Tibial artery (tissue), 4 donors: ENCODE results near the gene TRIP12.
"Not testable (repeated sequence)": the region's sequence is repeated elsewhere in the genome, so short reads cannot be mapped to it uniquely, and the experiment has no call there.

Experiments
- DNase-seq, 2 donors: peaks; one replicate each; pipeline ENCODE4 v3.0.0-alpha.2; 2019
- H3K27ac ChIP-seq, 2 donors: fragments of 200-600 bp; sonication (generic) in 1 of 2; 1 replicate in 1 of 2; 2 replicates in 1 of 2; pipeline ENCODE4 v1.5.1; 2018 to 2019; ENCODE audit warnings: mild to moderate bottlenecking in 1 of 2
- H3K27me3 ChIP-seq, 2 donors: fragments of 200-600 bp; sonication (generic) in 1 of 2; one replicate each; pipeline versions ENCODE4 v1.5.1 to v1.6.0; 2016 to 2019
- H3K36me3 ChIP-seq, 3 donors: fragments of 200-600 bp; sonication (generic) in 2 of 3; one replicate each; pipeline ENCODE4 v1.5.1; 2016 to 2019; ENCODE audit warnings: mild to moderate bottlenecking in 2 of 3
- H3K4me1 ChIP-seq, 4 donors: fragments of 200-600 bp; sonication (generic) in 2 of 4; 1 replicate in 3 of 4; 2 replicates in 1 of 4; pipeline ENCODE4 v1.5.1; 2016 to 2019
- H3K4me3 ChIP-seq, 2 donors: fragments of 200-600 bp; sonication (generic) in 1 of 2; 1 replicate in 1 of 2; 2 replicates in 1 of 2; pipeline ENCODE4 v1.5.1; 2018 to 2019; ENCODE audit warnings: mild to moderate bottlenecking in 2 of 2
- H3K9me3 ChIP-seq, 3 donors: fragments of 200-600 bp; sonication (generic) in 1 of 3; one replicate each; pipeline ENCODE4 v1.5.1; 2016 to 2019
- CTCF ChIP-seq, 2 experiments: fragments of 200-600 bp in 1 of 2; fragments of 450-650 bp in 1 of 2; IDR thresholded peaks; one replicate each; pipeline ENCODE4 v1.5.1; 2017 to 2019; ENCODE audit warnings: antibody characterized with exemption in 2 of 2, mild to moderate bottlenecking in 1 of 2, moderate library complexity in 1 of 2
- intact Hi-C: fragments of 100-400 bp; cut with DNase I; formaldehyde crosslinking; loops from one replicate; pipeline ENCODE4 v1.15.0; 2023; ENCODE audit warnings: low total_unique reads

TRIP12 gene

GRCh38 chr2:229838729-229839128 is 83.1 kb downstream of the TRIP12 start:
- Histone ChIP-seq H3K4me1 (peaks cover 0 to 3% (median 0%) of the 10 kb centered on the region in 4 donors), H3K4me3 (no peak overlapping the region), H3K36me3 (peaks cover 7 to 46% (median 27%) of the 10 kb centered on the region in 3 donors), H3K27me3 (no peaks in the 10 kb centered on the region), H3K9me3 (no peaks in the 10 kb centered on the region), H3K27ac (no peak overlapping the region)
- intact Hi-C loops, result no loop called here
- DNase-seq, result no peak
- no peak for TF ChIP-seq CTCF (IDR thresholded peaks at IDR 0.05)

GRCh38 chr2:229836847-229837246 is 85.0 kb downstream of the TRIP12 start:
- no peak for DNase-seq
- no peak overlapping the region for H3K4me3 ChIP-seq
- no peak for TF ChIP-seq CTCF (IDR thresholded peaks at IDR 0.05)
- H3K4me1 ChIP-seq, result peaks cover 0 to 3% (median 0%) of the 10 kb centered on the region in 4 donors
- intact Hi-C loops, result no loop called here
- peaks cover 7 to 48% (median 27%) of the 10 kb centered on the region in 3 donors for H3K36me3 ChIP-seq
- no peaks in the 10 kb centered on the region for H3K27me3 ChIP-seq
- H3K27ac ChIP-seq, result no peak overlapping the region
- no peaks in the 10 kb centered on the region for H3K9me3 ChIP-seq

- H3K36me3 ChIP-seq, result peaks cover 6 to 47% (median 27%) of the 10 kb centered on the region in 3 donors
- no peak overlapping the region for H3K27ac ChIP-seq
- no peak for TF ChIP-seq CTCF (IDR thresholded peaks at IDR 0.05)
- intact Hi-C loops, result no loop called here
- H3K27me3 ChIP-seq, result no peaks in the 10 kb centered on the region
- no peaks in the 10 kb centered on the region for H3K9me3 ChIP-seq
- no peak overlapping the region for H3K4me3 ChIP-seq
- peaks cover 0 to 3% (median 0%) of the 10 kb centered on the region in 4 donors for H3K4me1 ChIP-seq
- no peak for DNase-seq
Measured at GRCh38 chr2:229835596-229836283, 86.1 kb downstream of the TRIP12 start.

- H3K9me3 ChIP-seq, intact Hi-C loops, DNase-seq, H3K27me3 ChIP-seq, H3K4me3 ChIP-seq, H3K27ac ChIP-seq, H3K4me1 ChIP-seq: not testable (repeated sequence)
- peaks cover 0 to 47% (median 26%) of the 10 kb centered on the region in 3 donors for H3K36me3 ChIP-seq
Measured at GRCh38 chr2:229834368-229834767, 87.4 kb downstream of the TRIP12 start.

- Histone ChIP-seq H3K36me3 (peaks cover 16 to 62% (median 34%) of the 10 kb centered on the region in 3 donors), H3K4me1 (peaks cover 0 to 3% (median 0%) of the 10 kb centered on the region in 4 donors), H3K9me3 (no peaks in the 10 kb centered on the region), H3K27ac (no peak overlapping the region), H3K27me3 (no peaks in the 10 kb centered on the region), H3K4me3 (no peak overlapping the region)
- DNase-seq, result no peak
- intact Hi-C loops, result no loop called here
- no peak for TF ChIP-seq CTCF (IDR thresholded peaks at IDR 0.05)
Measured at GRCh38 chr2:229832510-229832898, 89.3 kb downstream of the TRIP12 start.

- H3K4me1 ChIP-seq, result peaks cover 0 to 3% (median 0%) of the 10 kb centered on the region in 4 donors
- H3K36me3 ChIP-seq, result peaks cover 21 to 62% (median 37%) of the 10 kb centered on the region in 3 donors
- DNase-seq, result no peak
- no peaks in the 10 kb centered on the region for H3K9me3 ChIP-seq
- H3K27ac ChIP-seq, result no peak overlapping the region
- no peaks in the 10 kb centered on the region for H3K27me3 ChIP-seq
- intact Hi-C loops, result no loop called here
- H3K4me3 ChIP-seq, result no peak overlapping the region
- no peak for TF ChIP-seq CTCF (IDR thresholded peaks at IDR 0.05)
Measured at GRCh38 chr2:229831805-229832509, 89.9 kb downstream of the TRIP12 start.
